Hematopoietic multipotent progenitor cell treated with erythropoietin and hydrocortisone succinate and interleukin-3 and kit ligand, for 6 days (in vitro differentiated cells): ENCODE measurements around the gene CEP135.
A peak's percentile ranks its signal among the peaks of the same experiment; 100 is the strongest.
"Not testable (repeated sequence)": the region's sequence is repeated elsewhere in the genome, so short reads cannot be mapped to it uniquely, and the experiment has no call there.

Experiments used
- DNase-seq: peaks from one replicate; pipeline ENCODE4 v3.0.0-alpha.2; 2015

Gene CEP135

GRCh38 chr4:56028165-56028564, 79.4 kb downstream of the CEP135 start:
- no peak for DNase-seq

DNA sequence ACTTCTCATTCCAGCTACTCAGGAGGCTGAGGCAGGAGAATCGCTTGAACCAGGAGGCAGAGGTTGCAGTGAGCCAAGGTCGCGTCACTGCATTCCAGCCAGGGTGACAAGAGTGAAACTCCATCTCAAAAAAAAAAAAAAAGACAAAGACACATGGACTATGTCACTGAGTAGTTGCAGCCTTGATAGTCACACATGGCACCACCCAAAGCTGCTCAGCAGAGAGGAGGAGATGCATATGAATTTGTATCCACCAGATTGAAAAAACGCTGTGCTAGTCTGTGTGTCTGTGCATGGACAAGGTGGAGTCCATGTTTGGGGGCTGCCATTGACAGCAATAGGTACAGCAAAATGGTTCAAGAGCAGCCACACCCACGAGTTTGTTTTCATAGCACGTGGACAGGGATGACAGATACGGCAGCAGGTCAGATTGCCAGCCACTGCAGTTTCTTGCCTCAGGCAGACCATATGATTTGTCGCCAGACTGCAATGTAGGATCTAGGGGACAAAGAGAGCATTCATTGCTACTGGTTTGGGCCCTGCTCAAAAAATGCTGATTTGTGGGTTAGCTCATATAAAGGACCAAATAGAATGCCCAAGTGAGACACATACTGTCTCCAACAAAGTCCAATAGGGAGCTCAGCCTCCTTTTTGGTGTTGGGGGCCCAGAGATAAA, 89.9 kb downstream of the CEP135 start:
- DNase-seq, result no peak

- no peak for DNase-seq
Measured at GRCh38 chr4:56040842-56041241, 92.1 kb downstream of the CEP135 start.

DNA sequence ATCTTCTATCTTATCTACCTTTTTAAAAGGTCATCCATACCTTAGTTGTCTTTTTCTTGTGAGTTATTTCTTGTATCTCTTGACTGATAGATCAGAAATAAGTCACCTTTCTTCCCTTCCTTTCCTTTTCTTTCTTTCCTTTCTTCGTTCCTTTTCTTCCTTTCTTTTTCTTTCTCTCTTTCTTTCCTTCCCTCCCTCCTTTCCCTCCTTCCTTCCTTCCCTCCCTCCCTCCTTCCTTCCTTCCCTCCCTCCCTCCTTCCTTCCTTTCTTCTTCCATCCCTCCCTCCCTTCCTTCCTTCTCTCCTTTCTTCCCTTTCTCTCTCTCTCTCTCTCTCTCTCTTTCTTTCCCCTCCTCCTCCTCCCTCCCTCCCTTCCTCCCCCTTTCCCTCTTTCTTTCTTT, 93.5 kb downstream of the CEP135 start:
- DNase-seq, result no peak

DNA sequence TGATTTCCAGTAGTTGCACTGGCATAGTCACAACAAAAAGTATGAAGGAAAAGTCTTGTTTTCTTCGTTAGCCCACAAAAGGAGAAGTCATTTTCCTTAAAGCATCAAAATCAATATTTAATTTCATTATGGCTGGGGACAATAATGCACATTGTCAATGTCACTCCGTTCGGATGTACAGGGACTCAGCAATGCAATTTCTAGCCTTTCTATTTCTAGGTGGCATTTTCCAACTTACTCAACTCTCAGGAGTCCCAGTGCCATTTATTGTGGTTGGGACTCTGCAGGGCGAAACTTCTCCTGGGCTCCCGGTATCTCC, 99.6 kb downstream of the CEP135 start:
- DNase-seq, result no peak

DNA sequence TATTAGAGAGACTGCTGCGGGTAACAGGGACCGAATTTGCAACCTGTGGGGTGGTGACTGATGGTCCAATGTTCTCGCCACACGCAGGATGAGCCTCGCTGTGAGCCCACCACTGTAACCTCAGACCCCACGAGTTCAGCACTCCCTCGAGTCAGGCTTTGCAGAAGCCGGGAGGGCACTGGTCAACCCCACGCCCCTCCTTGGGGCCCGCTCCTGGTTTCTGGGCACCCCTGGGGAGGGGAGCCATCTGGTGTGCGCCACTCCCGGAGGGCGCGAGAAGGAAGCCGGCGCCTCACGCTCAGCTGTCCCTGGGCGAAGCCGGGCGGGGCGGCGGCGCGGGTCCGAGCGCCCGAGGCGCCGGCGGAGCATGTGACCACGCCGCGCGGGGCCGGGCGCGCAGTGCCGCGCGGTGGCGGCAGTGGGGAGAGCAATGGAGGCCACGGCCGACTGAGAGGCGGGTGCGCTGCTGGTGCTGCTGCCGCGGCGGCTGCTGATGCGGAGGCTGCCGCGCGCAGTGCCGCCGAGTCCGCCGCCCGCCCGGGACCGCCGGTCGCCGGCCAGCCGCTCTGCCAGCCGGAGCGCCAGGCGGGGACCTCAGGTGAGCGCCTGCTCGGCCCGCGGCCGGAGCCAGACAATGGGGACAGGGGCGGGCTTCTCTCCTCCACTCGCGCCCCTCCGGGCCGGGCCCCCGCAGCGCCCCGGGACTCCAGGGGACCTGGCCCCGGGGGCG, 100.1 kb downstream of the CEP135 start:
- peak; percentile 84 for DNase-seq

- DNase-seq, result peak; percentile 32
Measured at GRCh38 chr4:56050625-56051024, 101.9 kb downstream of the CEP135 start.

- no peak for DNase-seq
Measured at GRCh38 chr4:56051029-56051709, 102.4 kb downstream of the CEP135 start.

- DNase-seq, result no peak
Measured at GRCh38 chr4:56051710-56052075, 102.9 kb downstream of the CEP135 start.

- DNase-seq, result peak; percentile 49
Measured at GRCh38 chr4:56052481-56052880, 103.7 kb downstream of the CEP135 start.

DNA sequence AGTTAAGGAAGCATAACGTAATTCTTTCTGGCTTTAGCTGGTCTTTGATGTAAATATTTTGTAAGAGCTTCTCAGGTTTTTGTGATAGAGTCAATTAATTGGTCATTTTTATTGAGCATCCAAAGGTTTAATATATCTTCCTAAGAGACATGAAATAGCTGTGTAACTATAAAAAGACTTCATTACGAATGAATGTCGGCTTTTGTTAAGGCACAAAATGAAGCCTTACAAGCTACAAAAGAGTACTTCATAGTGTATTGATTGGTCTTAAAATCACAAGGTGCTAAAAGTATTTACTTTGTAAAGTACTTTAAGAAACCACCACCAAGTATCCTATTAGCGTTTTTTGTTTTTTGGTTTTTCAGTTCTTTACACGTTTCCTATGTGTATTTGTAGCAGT, 104.2 kb downstream of the CEP135 start:
- DNase-seq, result no peak

- DNase-seq, result no peak
Measured at GRCh38 chr4:56055027-56055977, 106.6 kb downstream of the CEP135 start.

- DNase-seq, result no peak
Measured at GRCh38 chr4:56055991-56056390, 107.2 kb downstream of the CEP135 start.

- no peak for DNase-seq
Measured at GRCh38 chr4:56058555-56058954, 109.8 kb downstream of the CEP135 start.

DNA sequence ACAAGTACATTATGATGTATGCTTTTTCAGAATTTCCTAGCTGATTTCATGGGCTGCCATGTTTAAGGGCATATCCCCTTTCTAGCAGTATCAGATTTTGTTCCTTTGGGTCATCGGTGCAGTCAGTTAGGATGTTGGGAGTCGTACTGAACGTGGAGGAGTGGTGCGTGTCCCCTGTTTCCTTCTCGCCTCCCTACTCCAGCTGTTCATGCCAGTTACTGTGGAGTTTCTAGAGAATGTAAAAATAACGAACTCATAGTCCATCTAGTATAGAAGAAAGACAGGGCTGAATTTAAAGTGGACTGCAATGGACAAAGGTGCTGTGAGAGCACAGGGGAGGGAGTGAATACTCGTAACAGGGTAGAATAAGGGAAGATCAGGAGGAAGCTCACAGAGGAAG, 111.3 kb downstream of the CEP135 start:
- no peak for DNase-seq

- no peak for DNase-seq
Measured at GRCh38 chr4:56062106-56062505, 113.4 kb downstream of the CEP135 start.

DNA sequence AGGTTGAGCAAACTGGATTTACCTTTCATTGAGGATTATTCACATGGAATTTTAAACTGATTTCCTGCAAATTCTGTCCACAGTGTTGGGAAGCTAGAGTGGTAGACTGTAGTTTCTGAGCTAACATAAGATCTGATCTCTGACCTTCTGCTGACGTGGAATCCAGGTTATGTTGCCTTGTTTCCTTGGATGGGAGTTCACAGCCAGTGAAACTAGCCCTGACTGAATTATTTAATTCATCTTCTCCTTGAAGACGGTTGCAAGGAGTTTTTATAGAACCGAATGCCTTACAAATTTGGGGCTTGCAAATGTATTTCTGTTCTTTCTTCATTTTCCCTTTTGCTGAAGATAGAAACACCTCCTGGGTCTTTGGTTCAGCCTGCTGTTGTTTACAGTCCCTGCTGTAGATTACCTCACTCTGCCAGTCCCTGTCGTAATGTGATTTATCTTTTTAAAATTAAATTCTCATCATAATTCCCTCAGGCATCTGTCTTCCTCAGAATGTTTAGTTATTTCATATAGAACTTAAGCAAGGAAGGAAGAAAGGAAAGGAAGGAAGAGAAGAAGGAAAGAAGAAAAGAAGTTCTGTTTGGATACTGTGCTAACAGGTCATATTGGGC, 113.9 kb downstream of the CEP135 start:
- DNase-seq, result no peak

- DNase-seq, result no peak
Measured at GRCh38 chr4:56066493-56066892, 117.7 kb downstream of the CEP135 start.

GRCh38 chr4:56067826-56068225, 119.1 kb downstream of the CEP135 start:
- no peak for DNase-seq

GRCh38 chr4:56072730-56073129, 124.0 kb downstream of the CEP135 start:
- not testable (repeated sequence) for DNase-seq

GRCh38 chr4:56077676-56078075, 128.9 kb downstream of the CEP135 start:
- no peak for DNase-seq

DNA sequence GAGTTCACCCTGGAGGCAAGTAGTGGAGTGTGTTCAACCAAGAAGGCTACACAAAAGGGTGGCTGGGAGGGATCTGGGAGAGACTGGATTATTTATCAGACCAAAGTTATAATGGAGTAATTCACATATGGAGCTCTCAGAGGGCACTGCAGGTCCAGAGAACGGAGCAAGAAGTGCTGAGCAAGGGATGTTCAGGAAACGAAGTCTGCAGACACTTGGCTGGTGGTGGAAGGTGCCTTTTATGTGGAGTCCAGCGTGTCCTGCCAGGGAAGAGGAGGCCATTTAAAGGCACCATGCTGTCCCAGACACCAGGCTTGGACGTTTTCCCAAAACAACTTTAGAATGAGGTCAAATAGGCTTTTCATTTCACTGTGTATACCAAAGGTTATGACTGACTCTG, 130.1 kb downstream of the CEP135 start:
- DNase-seq, result no peak

DNA sequence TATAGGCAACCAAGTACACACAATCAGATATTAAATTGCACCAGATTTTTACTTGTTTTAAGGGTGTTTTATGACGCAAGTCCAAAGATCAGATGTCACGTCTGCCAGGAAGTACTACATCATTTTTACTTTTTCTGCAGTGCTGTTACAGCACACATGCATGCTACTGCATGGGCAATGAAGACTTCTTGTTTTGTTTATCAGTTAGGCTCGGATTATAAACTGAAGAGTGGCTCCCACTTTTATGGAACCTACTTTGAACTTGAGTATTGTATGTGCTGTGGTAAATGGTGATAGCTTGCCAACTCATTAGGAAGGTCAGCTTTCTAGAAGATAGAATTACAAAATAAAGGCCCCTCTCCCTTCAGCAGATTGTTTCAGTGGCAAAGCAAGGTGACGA, 131.6 kb downstream of the CEP135 start:
- no peak for DNase-seq
